WTC11 (cell line): ENCODE results near the gene MTERF4. TPM values are rescaled to one million over a fixed set of nuclear protein-coding genes. Genes with fewer than 3 reads are reported as not detected.

Experiments
- ATAC-seq: fragments of 200-7000 bp; cut with Tn5 transposase; 2 replicates; pipeline ENCODE4 v1.10.0; 2021; ENCODE audit warnings: mild to moderate bottlenecking, moderate library complexity
- CTCF ChIA-PET: fragments of 300-600 bp; sonication (Branson Sonifier 250); formaldehyde crosslinking; loops from one replicate; lab custom pipeline; 2021; ENCODE audit warnings: antibody characterized with exemption; lab: Charles Lee
- POLR2A ChIA-PET: fragments of 350-600 bp; sonication (Branson Sonifier 250); formaldehyde crosslinking; loops from one replicate; lab custom pipeline; 2021; ENCODE audit warnings: antibody characterized with exemption; lab: Charles Lee
- DNase-seq: peaks from one replicate; pipeline ENCODE4 v3.0.0; 2021; ENCODE audit warnings: low spot score
- H3K27ac Mint-ChIP-seq: 2 replicates; pipeline ENCODE4 v1.8.0; 2021; ENCODE audit warnings: mixed read lengths
- H3K27me3 Mint-ChIP-seq: 2 replicates; pipeline ENCODE4 v1.8.0; 2021; ENCODE audit warnings: low read depth, mild to moderate bottlenecking, moderate library complexity, mixed read lengths
- H3K36me3 Mint-ChIP-seq: 2 replicates; pipeline ENCODE4 v1.8.0; 2021; ENCODE audit warnings: mixed read lengths
- H3K4me1 Mint-ChIP-seq: 2 replicates; pipeline ENCODE4 v1.8.0; 2022; ENCODE audit warnings: mixed read lengths
- H3K4me3 Mint-ChIP-seq: 2 replicates; pipeline ENCODE4 v1.8.0; 2021; ENCODE audit warnings: mild to moderate bottlenecking, moderate library complexity, mixed read lengths
- H3K9me3 Mint-ChIP-seq: 2 replicates; pipeline ENCODE4 v1.8.0; 2021; ENCODE audit warnings: mixed read lengths
- ATF6 ChIP-seq: sonication (generic); formaldehyde crosslinking; IDR thresholded peaks from 2 replicates; pipeline ENCODE4 v1.8.1; 2023; ENCODE audit warnings: mild to moderate bottlenecking, missing genetic modification reagents
- CDX4 ChIP-seq: fragments of 250-450 bp; sonication (Bioruptor Pico); IDR thresholded peaks from 2 replicates; pipeline ENCODE4 v1.9.0; 2021; ENCODE audit warnings: moderate library complexity, mild to moderate bottlenecking, inconsistent platforms, borderline replicate concordance
- ESRRA ChIP-seq: sonication (generic); formaldehyde crosslinking; IDR thresholded peaks from 2 replicates; pipeline ENCODE4 v1.8.1; 2022; ENCODE audit warnings: mild to moderate bottlenecking, missing genetic modification reagents, borderline replicate concordance
- ETV6 ChIP-seq: sonication (generic); formaldehyde crosslinking; IDR thresholded peaks from 2 replicates; pipeline ENCODE4 v1.8.1; 2022; ENCODE audit warnings: mild to moderate bottlenecking, missing genetic modification reagents
- HMGA2 ChIP-seq: fragments of 250-450 bp; sonication (Bioruptor Pico); IDR thresholded peaks from 2 replicates; pipeline ENCODE4 v1.4.0; 2021; ENCODE audit warnings: mild to moderate bottlenecking, moderate library complexity
- IRF1 ChIP-seq: sonication (generic); formaldehyde crosslinking; IDR thresholded peaks from 2 replicates; pipeline ENCODE4 v1.8.0; 2023; ENCODE audit warnings: missing genetic modification reagents
- KAT7 ChIP-seq: sonication (generic); formaldehyde crosslinking; IDR thresholded peaks from 2 replicates; pipeline ENCODE4 v1.8.1; 2023; ENCODE audit warnings: missing genetic modification reagents, mild to moderate bottlenecking, borderline replicate concordance
- MLX ChIP-seq: sonication (generic); formaldehyde crosslinking; IDR thresholded peaks from 2 replicates; pipeline ENCODE4 v1.8.1; 2023; ENCODE audit warnings: mild to moderate bottlenecking, missing genetic modification reagents, moderate library complexity
- OVOL2 ChIP-seq: fragments of 250-450 bp; sonication (Bioruptor Pico); IDR thresholded peaks from 2 replicates; pipeline ENCODE4 v1.9.0; 2021; ENCODE audit warnings: mild to moderate bottlenecking, borderline replicate concordance
- SMAD3 ChIP-seq: sonication (generic); formaldehyde crosslinking; IDR thresholded peaks from 2 replicates; pipeline ENCODE4 v1.8.0; 2022; ENCODE audit warnings: missing genetic modification reagents, mild to moderate bottlenecking, borderline replicate concordance
- SOX15 ChIP-seq: fragments of 250-450 bp; sonication (Bioruptor Pico); IDR thresholded peaks from 2 replicates; pipeline ENCODE4 v1.9.0; 2021; ENCODE audit warnings: mild to moderate bottlenecking
- ZNF121 ChIP-seq: sonication (generic); formaldehyde crosslinking; IDR thresholded peaks from 2 replicates; pipeline ENCODE4 v1.8.0; 2023; ENCODE audit warnings: missing genetic modification reagents
- ZNF317 ChIP-seq: sonication (generic); formaldehyde crosslinking; IDR thresholded peaks from 2 replicates; pipeline ENCODE4 v1.8.1; 2023; ENCODE audit warnings: low read depth, mild to moderate bottlenecking, moderate library complexity, missing genetic modification reagents, borderline replicate concordance
- ZNF423 ChIP-seq: fragments of 250-450 bp; sonication (Bioruptor Pico); IDR thresholded peaks from 2 replicates; pipeline ENCODE4 v2.1.2; 2022; ENCODE audit warnings: mild to moderate bottlenecking, moderate library complexity
- total RNA-seq: library from RNA; stranded (reverse); gene quantifications from 3 replicates; pipeline ENCODE4 v1.2.3, GENCODE V29; 2021
- TF ChIP-seq, protein P1 (sequence below): sonication (generic); formaldehyde crosslinking; IDR thresholded peaks from 2 replicates; pipeline ENCODE4 v1.8.1; 2023; ENCODE audit warnings: mild to moderate bottlenecking, missing genetic modification reagents
- TF ChIP-seq, protein P2 (sequence below): sonication (generic); formaldehyde crosslinking; IDR thresholded peaks from 2 replicates; pipeline ENCODE4 v1.8.1; 2022; ENCODE audit warnings: low read depth, missing genetic modification reagents, borderline replicate concordance
- TF ChIP-seq, protein P3 (sequence below): sonication (generic); formaldehyde crosslinking; IDR thresholded peaks from 2 replicates; pipeline ENCODE4 v1.8.1; 2023; ENCODE audit warnings: mild to moderate bottlenecking, missing genetic modification reagents, borderline replicate concordance
- TF ChIP-seq, protein P4 (sequence below): fragments of 200-600 bp; IDR thresholded peaks from 2 replicates; pipeline ENCODE4 v1.8.0; 2022; ENCODE audit warnings: antibody characterized with exemption

The MTERF4 gene
- total RNA-seq, 1 experiment from 2014 or later, result 23.3 TPM

GRCh38 chr2:241061275-241061674, 40.8 kb downstream of the MTERF4 start (continued):
- no peak for TF ChIP-seq MLX (CRISPR knock-in tag)
- TF ChIP-seq SMAD3 (CRISPR knock-in tag), result no peak
- no peak for TF ChIP-seq KAT7

DNA sequence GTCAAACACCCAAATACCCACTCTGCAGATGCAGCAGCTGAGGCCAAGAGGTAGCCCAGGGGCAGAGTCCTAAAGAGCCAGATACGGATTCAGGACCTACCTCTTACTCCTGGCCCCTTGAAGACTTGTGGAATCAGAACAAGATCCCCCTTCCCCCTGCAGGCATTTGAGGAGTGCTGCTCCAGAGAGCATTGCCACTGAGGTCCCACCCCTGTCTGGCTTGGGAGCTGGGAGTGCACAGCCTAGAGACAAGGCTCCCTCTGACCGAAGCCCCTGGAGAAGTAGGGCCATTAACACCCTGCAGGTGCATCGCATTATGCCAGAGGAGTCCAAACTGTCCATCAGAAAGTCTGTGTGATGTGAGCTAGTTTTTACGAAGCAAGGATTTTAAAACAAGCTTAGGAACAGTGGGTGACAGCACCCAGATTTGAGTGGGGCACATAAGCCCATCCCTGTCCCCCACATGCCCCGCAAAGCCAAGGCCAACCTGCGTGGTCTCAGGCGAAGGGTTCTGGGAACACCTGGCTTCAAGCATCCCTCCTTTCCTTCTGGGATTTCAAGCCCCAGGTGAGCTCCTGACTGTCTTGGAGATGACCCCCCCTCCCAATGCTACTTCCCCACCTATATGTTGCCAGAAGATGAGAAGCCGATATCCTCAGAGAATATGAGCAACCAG, 48.4 kb downstream of the MTERF4 start:
- TF ChIP-seq ETV6 (CRISPR knock-in tag), result no peak
- TF ChIP-seq ZNF317, result no peak
- no peak for TF ChIP-seq ZNF423 (CRISPR knock-in tag)
- TF ChIP-seq ATF6 (CRISPR knock-in tag), result no peak
- TF ChIP-seq, protein P1, sequence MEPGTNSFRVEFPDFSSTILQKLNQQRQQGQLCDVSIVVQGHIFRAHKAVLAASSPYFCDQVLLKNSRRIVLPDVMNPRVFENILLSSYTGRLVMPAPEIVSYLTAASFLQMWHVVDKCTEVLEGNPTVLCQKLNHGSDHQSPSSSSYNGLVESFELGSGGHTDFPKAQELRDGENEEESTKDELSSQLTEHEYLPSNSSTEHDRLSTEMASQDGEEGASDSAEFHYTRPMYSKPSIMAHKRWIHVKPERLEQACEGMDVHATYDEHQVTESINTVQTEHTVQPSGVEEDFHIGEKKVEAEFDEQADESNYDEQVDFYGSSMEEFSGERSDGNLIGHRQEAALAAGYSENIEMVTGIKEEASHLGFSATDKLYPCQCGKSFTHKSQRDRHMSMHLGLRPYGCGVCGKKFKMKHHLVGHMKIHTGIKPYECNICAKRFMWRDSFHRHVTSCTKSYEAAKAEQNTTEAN (CRISPR knock-in tag), result no peak
- TF ChIP-seq IRF1 (CRISPR knock-in tag), result no peak
- no peak for TF ChIP-seq SOX15
- no peak for TF ChIP-seq ZNF121 (CRISPR knock-in tag)
- TF ChIP-seq OVOL2 (CRISPR knock-in tag), result no peak
- no peak for TF ChIP-seq HMGA2 (CRISPR knock-in tag)
- TF ChIP-seq, protein P2, sequence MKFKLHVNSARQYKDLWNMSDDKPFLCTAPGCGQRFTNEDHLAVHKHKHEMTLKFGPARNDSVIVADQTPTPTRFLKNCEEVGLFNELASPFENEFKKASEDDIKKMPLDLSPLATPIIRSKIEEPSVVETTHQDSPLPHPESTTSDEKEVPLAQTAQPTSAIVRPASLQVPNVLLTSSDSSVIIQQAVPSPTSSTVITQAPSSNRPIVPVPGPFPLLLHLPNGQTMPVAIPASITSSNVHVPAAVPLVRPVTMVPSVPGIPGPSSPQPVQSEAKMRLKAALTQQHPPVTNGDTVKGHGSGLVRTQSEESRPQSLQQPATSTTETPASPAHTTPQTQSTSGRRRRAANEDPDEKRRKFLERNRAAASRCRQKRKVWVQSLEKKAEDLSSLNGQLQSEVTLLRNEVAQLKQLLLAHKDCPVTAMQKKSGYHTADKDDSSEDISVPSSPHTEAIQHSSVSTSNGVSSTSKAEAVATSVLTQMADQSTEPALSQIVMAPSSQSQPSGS (CRISPR knock-in tag), result no peak
- TF ChIP-seq, protein P3, sequence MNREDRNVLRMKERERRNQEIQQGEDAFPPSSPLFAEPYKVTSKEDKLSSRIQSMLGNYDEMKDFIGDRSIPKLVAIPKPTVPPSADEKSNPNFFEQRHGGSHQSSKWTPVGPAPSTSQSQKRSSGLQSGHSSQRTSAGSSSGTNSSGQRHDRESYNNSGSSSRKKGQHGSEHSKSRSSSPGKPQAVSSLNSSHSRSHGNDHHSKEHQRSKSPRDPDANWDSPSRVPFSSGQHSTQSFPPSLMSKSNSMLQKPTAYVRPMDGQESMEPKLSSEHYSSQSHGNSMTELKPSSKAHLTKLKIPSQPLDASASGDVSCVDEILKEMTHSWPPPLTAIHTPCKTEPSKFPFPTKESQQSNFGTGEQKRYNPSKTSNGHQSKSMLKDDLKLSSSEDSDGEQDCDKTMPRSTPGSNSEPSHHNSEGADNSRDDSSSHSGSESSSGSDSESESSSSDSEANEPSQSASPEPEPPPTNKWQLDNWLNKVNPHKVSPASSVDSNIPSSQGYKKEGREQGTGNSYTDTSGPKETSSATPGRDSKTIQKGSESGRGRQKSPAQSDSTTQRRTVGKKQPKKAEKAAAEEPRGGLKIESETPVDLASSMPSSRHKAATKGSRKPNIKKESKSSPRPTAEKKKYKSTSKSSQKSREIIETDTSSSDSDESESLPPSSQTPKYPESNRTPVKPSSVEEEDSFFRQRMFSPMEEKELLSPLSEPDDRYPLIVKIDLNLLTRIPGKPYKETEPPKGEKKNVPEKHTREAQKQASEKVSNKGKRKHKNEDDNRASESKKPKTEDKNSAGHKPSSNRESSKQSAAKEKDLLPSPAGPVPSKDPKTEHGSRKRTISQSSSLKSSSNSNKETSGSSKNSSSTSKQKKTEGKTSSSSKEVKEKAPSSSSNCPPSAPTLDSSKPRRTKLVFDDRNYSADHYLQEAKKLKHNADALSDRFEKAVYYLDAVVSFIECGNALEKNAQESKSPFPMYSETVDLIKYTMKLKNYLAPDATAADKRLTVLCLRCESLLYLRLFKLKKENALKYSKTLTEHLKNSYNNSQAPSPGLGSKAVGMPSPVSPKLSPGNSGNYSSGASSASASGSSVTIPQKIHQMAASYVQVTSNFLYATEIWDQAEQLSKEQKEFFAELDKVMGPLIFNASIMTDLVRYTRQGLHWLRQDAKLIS (CRISPR knock-in tag), result no peak
- TF ChIP-seq CDX4, result no peak
- TF ChIP-seq ESRRA (CRISPR knock-in tag), result no peak
- TF ChIP-seq, protein P4, sequence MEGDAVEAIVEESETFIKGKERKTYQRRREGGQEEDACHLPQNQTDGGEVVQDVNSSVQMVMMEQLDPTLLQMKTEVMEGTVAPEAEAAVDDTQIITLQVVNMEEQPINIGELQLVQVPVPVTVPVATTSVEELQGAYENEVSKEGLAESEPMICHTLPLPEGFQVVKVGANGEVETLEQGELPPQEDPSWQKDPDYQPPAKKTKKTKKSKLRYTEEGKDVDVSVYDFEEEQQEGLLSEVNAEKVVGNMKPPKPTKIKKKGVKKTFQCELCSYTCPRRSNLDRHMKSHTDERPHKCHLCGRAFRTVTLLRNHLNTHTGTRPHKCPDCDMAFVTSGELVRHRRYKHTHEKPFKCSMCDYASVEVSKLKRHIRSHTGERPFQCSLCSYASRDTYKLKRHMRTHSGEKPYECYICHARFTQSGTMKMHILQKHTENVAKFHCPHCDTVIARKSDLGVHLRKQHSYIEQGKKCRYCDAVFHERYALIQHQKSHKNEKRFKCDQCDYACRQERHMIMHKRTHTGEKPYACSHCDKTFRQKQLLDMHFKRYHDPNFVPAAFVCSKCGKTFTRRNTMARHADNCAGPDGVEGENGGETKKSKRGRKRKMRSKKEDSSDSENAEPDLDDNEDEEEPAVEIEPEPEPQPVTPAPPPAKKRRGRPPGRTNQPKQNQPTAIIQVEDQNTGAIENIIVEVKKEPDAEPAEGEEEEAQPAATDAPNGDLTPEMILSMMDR, result no peak
- H3K4me3 Mint-ChIP-seq, result no peak overlapping the region
- H3K4me1 Mint-ChIP-seq, result no peaks in the 10 kb centered on the region
- no peaks in the 10 kb centered on the region for H3K9me3 Mint-ChIP-seq
- H3K27me3 Mint-ChIP-seq, result no peaks in the 10 kb centered on the region; the same call in 1 of the 2 replicates
- H3K36me3 Mint-ChIP-seq, result no peaks in the 10 kb centered on the region
- H3K27ac Mint-ChIP-seq, result no peak overlapping the region
- ATAC-seq, result no peak
- ChIA-PET CTCF (interaction anchor here (0.8 to 1.1 kb wide), 2 partner anchors 71 to 139 kb away, joined by 3 read pairs; no protein-coding TSS in a partner anchor), POLR2A (no interaction called here)
- no peak for DNase-seq
